OCI-LY7 (cell line): ENCODE measurements around the gene PRKG1. TPM values are rescaled to one million over a fixed set of nuclear protein-coding genes. Genes with fewer than 3 reads are reported as not detected.

Experiments used
- BruUV-seq: library from RNA; stranded (reverse); fragments of 400-500 nt; replicated peaks from 2 replicates; lab custom pipeline; 2021; lab: Mats Ljungman, UMichigan
- CTCF ChIA-PET: fragments of 300-600 bp; sonication (Branson Sonifier 250); formaldehyde crosslinking; loops from one replicate; lab custom pipeline; 2022; ENCODE audit warnings: antibody characterized with exemption; ENCODE audit not compliant: unreplicated experiment; lab: Charles Lee
- POLR2A ChIA-PET: fragments of 300-600 bp; sonication (Branson Sonifier 250); formaldehyde crosslinking; loops from one replicate; lab custom pipeline; 2022; ENCODE audit warnings: antibody characterized with exemption; lab: Charles Lee
- DNase-seq: peaks from one replicate; pipeline ENCODE4 v3.0.0-alpha.2; 2015; ENCODE audit warnings: low spot score
- H2AFZ ChIP-seq: fragments of 200-600 bp; sonication (generic), shearing (Covaris generic); 2 replicates; pipeline ENCODE4 v1.6.1; 2014; ENCODE audit warnings: mild to moderate bottlenecking, antibody characterized with exemption, low read length, moderate library complexity
- H3K27ac ChIP-seq: fragments of 200-600 bp; sonication (generic); 2 replicates; pipeline ENCODE4 v1.5.1; 2014; ENCODE audit warnings: mixed run types, low read depth, mild to moderate bottlenecking, moderate library complexity, low read length, inconsistent platforms; ENCODE audit not compliant: poor library complexity, severe bottlenecking
- H3K36me3 ChIP-seq: fragments of 200-600 bp; sonication (generic); 2 replicates; pipeline ENCODE4 v1.6.1; 2014; ENCODE audit warnings: mild to moderate bottlenecking, antibody characterized with exemption, low read length, moderate library complexity, mixed read lengths; ENCODE audit not compliant: insufficient read depth
- H3K4me1 ChIP-seq: fragments of 200-600 bp; sonication (generic); 2 replicates; pipeline ENCODE4 v1.5.1; 2014; ENCODE audit warnings: mild to moderate bottlenecking, low read length; ENCODE audit not compliant: insufficient read depth, poor library complexity, severe bottlenecking
- H3K4me2 ChIP-seq: fragments of 200-600 bp; sonication (generic); 2 replicates; pipeline ENCODE4 v1.6.1; 2014; ENCODE audit warnings: mild to moderate bottlenecking, low read length
- H3K4me3 ChIP-seq: fragments of 200-600 bp; sonication (generic); 2 replicates; pipeline ENCODE4 v1.5.1; 2014; ENCODE audit warnings: mild to moderate bottlenecking, low read depth, low read length; ENCODE audit not compliant: poor library complexity, severe bottlenecking
- H3K79me2 ChIP-seq: fragments of 200-600 bp; sonication (generic); 2 replicates; pipeline ENCODE4 v1.6.1; 2016; ENCODE audit warnings: low read depth, mild to moderate bottlenecking, low read length, moderate library complexity, mixed read lengths; ENCODE audit not compliant: insufficient read depth
- H3K9me2 ChIP-seq: fragments of 200-600 bp; sonication (generic); 2 replicates; pipeline ENCODE4 v1.6.1; 2016; ENCODE audit warnings: mild to moderate bottlenecking, low read length, mixed read lengths; ENCODE audit not compliant: insufficient read depth
- H3K9me3 ChIP-seq: fragments of 200-600 bp; sonication (generic); 2 replicates; pipeline ENCODE4 v1.6.1; 2014; ENCODE audit warnings: mild to moderate bottlenecking, mixed run types, low read length, mixed read lengths
- H4K20me1 ChIP-seq: fragments of 200-600 bp; sonication (generic); 2 replicates; pipeline ENCODE4 v1.6.1; 2014; ENCODE audit warnings: mild to moderate bottlenecking, antibody characterized with exemption, low read length, moderate library complexity, mixed read lengths; ENCODE audit not compliant: insufficient read depth
- EZH2phosphoT487 ChIP-seq: fragments of 200-600 bp; sonication (generic); IDR thresholded peaks from 2 replicates; pipeline ENCODE4 v1.6.1; 2018; ENCODE audit warnings: low read depth, borderline replicate concordance, mild to moderate bottlenecking, mixed run types, antibody characterized with exemption, low read length, moderate library complexity, mixed read lengths
- intact Hi-C: fragments of 100-400 bp; cut with micrococcal nuclease; formaldehyde crosslinking; loops from one replicate; pipeline ENCODE4 v1.10.0; 2022; ENCODE audit not compliant: unreplicated experiment
- total RNA-seq, 2 experiments: library from RNA; depleted of rRNA in 1 of 2; stranded (reverse); fragments of >200 nt in 1 of 2; shearing (Covaris generic) in 1 of 2; gene quantifications; 2 replicates each; pipeline ENCODE4 v1.2.3, GENCODE V29; 2014 to 2022
- TF ChIP-seq, protein P1 (sequence below): fragments of 200-600 bp; sonication (generic); conservative IDR thresholded peaks from 2 replicates; pipeline ENCODE4 v1.5.1; 2014; ENCODE audit warnings: mild to moderate bottlenecking, antibody characterized with exemption, low read length, moderate library complexity, mixed read lengths

Gene PRKG1
- total RNA-seq, 2 experiments from 2014 or later, result not detected

DNA sequence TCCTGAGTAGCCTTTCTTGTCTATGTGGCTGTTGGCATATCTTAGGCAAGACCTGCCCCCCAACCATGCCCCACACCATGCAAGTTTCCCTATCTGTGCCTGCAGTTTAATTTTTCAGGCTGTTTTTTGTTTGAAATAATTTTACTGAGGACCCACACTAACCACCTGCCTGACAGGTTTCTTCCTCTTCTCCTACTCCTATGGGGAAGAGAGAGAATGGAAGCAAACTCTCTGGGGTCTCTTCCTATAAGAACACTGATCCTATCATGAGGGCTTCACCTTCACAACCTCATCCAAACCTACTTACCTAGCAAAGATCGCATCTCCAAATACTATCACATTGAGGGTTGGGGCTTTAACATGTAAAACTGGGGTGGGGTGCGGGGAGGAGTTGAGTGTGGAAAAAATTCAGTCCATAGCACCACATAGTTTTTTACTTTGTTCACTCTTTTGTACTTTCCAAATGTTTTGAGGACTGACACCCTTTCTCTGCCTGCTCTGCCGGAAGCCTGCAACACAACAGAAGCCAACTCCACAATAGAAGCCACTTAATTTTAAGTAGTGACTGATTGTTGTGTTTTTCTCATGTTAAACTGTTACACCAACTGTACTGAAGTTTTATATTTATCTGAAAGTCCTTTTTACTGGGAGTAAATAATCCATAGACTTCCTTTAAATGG, 692.3 kb downstream of the PRKG1 start:
- Histone ChIP-seq H3K36me3 (no peaks in the 10 kb centered on the region), H3K4me2 (no peak overlapping the region), H3K9me2 (no peaks in the 10 kb centered on the region), H3K4me3 (no peak overlapping the region), H4K20me1 (no peaks in the 10 kb centered on the region), H3K79me2 (no peaks in the 10 kb centered on the region), H3K9me3 (no peaks in the 10 kb centered on the region), H3K4me1 (no peaks in the 10 kb centered on the region), H3K27ac (no peak overlapping the region), H2AFZ (no peak overlapping the region)
- no TSS peak for BruUV-seq
- DNase-seq, result no peak
- POLR2A ChIA-PET, result interaction anchor here (1.0 kb wide), 1 partner anchor 205 kb away, joined by 4 read pairs; no protein-coding TSS in a partner anchor
- no peak for TF ChIP-seq EZH2phosphoT487
- TF ChIP-seq, protein P1, sequence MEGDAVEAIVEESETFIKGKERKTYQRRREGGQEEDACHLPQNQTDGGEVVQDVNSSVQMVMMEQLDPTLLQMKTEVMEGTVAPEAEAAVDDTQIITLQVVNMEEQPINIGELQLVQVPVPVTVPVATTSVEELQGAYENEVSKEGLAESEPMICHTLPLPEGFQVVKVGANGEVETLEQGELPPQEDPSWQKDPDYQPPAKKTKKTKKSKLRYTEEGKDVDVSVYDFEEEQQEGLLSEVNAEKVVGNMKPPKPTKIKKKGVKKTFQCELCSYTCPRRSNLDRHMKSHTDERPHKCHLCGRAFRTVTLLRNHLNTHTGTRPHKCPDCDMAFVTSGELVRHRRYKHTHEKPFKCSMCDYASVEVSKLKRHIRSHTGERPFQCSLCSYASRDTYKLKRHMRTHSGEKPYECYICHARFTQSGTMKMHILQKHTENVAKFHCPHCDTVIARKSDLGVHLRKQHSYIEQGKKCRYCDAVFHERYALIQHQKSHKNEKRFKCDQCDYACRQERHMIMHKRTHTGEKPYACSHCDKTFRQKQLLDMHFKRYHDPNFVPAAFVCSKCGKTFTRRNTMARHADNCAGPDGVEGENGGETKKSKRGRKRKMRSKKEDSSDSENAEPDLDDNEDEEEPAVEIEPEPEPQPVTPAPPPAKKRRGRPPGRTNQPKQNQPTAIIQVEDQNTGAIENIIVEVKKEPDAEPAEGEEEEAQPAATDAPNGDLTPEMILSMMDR, result no peak
- CTCF ChIA-PET, result no interaction called here
- intact Hi-C loops, result no loop called here

DNA sequence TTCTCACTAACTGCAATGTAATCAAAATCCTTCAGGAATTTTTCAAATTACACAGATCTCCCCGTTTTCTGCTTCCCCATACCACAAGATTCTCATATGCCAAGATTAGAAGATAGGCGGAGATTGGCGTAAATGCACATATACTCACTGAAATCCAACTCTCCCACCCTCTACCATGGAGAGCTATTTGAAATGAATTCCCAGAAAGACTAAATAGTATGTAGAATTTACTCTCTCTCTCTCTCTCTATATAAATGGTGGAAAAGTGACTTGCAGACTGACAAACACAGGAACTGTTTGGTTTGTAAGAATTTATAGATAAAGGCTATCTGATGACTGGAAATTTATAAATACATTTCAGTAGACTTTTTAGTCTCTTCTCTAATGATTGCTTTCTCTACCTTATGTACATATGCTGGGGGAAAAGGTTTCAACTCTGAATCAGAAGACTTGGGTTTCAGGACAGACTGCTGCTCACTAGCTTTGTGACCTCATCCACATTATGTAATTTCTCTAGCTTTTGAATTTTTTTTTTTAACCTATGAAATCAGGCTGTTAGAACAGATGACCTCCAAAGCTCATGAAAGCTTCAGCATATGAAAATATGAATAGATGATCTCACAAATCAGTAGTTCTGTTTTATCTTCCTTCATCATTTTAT, 692.9 kb downstream of the PRKG1 start:
- Histone ChIP-seq H3K9me3 (no peaks in the 10 kb centered on the region), H2AFZ (no peak overlapping the region), H4K20me1 (no peaks in the 10 kb centered on the region), H3K79me2 (no peaks in the 10 kb centered on the region), H3K9me2 (no peaks in the 10 kb centered on the region), H3K36me3 (no peaks in the 10 kb centered on the region), H3K27ac (no peak overlapping the region), H3K4me3 (no peak overlapping the region), H3K4me1 (no peaks in the 10 kb centered on the region), H3K4me2 (no peak overlapping the region)
- no peak for DNase-seq
- intact Hi-C loops, result no loop called here
- no peak for TF ChIP-seq EZH2phosphoT487
- TF ChIP-seq, protein P1, result no peak
- ChIA-PET CTCF (no interaction called here), POLR2A (interaction anchor here (0.7 to 1.6 kb wide), 3 partner anchors 19 to 204 kb away, joined by 3 to 4 read pairs (median 3); no protein-coding TSS in a partner anchor)
- BruUV-seq, result no TSS peak
